ENCODE results near the gene AKAP12. TPM values are rescaled to one million over a fixed set of nuclear protein-coding genes. Genes with fewer than 3 reads are reported as not detected.
"Not testable (repeated sequence)": the region's sequence is repeated elsewhere in the genome, so short reads cannot be mapped to it uniquely, and the experiment has no call there.

The AKAP12 gene
- total RNA-seq, 2 experiments from 2014 or later: 3.6 to 3.8 TPM

DNA sequence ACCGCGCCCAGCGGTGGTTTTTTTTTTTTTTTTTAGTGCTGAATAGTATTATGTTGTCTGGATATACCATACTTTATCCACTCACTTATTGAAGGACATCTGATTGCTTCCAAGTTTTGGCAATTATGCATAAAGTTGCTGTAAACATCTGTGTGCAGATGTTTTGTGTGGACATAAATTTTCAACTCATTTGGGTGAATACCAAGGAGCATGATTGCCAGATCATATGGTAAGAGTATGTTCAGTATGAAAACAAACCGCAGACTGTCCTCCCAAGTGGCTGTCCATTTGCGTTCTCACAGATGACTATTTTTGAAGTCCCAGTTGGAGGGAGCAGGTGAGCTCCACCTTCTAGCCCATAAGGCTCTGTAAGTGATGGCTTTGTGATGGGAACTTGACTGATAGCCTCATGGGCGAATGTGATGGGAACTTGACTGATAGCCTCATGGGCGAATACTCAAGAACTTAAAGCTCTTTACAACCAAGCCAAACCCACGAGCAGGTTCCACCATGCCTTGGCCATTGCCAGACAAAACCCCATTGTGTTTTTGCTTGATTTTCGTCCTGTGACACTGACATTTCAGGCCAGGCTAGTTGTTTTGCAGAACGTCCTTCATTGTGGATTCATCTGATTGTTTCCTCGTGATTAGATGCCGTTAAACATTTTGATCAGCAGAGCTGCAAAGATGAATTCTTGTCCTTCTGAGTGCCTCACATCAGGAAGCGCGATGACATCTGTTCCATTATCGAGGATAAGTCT is 100.6 kb downstream of the AKAP12 start:
- no peak for DNase-seq
- no peak overlapping the region for H3K4me3 Mint-ChIP-seq
- no peaks in the 10 kb centered on the region for H3K36me3 Mint-ChIP-seq
- ChIA-PET POLR2A (no interaction called here), CTCF (no interaction called here)
- no peaks in the 10 kb centered on the region for H3K9me3 Mint-ChIP-seq
- no peaks in the 10 kb centered on the region for H3K27me3 Mint-ChIP-seq
- H3K4me1 Mint-ChIP-seq (ENCODE audit: low read depth): no peaks in the 10 kb centered on the region
- intact Hi-C loops (cut with micrococcal nuclease): no loop called here
- H3K27ac Mint-ChIP-seq: no peak overlapping the region

DNA sequence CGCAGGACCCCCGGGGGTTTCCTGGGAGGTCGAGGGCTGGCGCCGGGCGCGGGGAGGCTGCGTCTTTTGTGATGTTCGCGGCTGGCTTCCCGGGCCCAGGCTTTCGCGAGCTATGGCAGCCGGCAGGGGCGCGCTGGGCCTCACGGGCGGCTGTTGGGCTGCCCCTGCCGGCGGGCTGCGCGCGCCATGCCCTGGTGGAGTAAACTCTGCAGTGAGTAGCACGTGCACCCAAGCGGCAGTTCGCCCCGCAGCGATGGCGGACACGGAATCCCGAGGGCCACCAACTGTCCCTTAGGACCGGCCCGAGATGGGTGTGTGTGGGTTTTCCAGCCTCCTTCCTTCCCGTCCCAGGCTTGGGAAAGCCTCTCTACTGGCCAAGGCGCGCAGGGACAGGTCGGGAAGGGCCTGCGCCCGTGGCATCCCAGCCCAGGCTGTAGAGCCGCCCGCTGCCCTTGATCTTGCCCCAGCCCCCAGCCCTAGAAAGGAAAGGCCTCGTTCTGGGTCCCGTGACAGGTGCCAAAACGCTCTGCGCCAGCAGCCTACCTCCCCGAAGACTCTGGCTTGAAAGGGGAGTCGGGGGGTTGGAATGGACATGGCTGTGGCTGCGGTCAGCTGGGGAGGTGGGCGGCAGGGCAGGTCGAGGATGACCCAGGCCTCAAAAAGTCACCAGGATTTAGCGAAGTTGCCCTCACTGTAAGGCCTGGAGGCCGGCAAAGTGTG is 101.9 kb downstream of the AKAP12 start:
- ChIA-PET POLR2A (no interaction called here), CTCF (interaction anchor here (1.2 kb wide), 1 partner anchor 17 kb away, joined by 3 read pairs; no protein-coding TSS in a partner anchor)
- no peak overlapping the region for H3K4me3 Mint-ChIP-seq
- H3K36me3 Mint-ChIP-seq: no peaks in the 10 kb centered on the region
- H3K9me3 Mint-ChIP-seq: no peaks in the 10 kb centered on the region
- H3K4me1 Mint-ChIP-seq (ENCODE audit: low read depth): no peaks in the 10 kb centered on the region
- no peak overlapping the region for H3K27ac Mint-ChIP-seq
- no peaks in the 10 kb centered on the region for H3K27me3 Mint-ChIP-seq
- DNase-seq: no peak
- intact Hi-C loops (cut with micrococcal nuclease): no loop called here

DNA sequence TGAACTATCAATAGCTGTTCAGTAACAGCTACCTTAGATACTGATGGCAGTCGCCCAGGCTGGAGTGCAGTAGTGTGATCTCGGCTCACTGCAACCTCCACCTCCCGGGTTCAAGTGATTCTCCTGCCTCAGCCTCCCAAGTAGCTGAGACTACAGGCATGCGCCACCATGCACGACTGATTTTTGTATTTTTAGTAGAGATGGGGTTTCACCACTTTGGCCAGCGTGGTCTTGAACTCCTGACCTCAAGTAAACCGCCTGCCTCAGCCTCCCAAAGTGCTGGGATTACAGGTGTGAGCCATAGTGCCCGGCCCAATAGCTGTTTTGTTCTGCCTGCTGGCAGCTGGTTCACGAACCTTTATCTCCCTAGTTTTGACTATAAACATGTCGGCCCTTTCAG is 103.0 kb downstream of the AKAP12 start:
- H3K4me1 Mint-ChIP-seq (ENCODE audit: low read depth); H3K27me3 Mint-ChIP-seq; H3K27ac Mint-ChIP-seq; intact Hi-C loops (cut with micrococcal nuclease); POLR2A ChIA-PET; H3K9me3 Mint-ChIP-seq; H3K36me3 Mint-ChIP-seq; DNase-seq; H3K4me3 Mint-ChIP-seq: not testable (repeated sequence)
- CTCF ChIA-PET: interaction anchor here (0.8 to 1.2 kb wide), 2 partner anchors 17 to 19 kb away, joined by 3 read pairs; no protein-coding TSS in a partner anchor

DNA sequence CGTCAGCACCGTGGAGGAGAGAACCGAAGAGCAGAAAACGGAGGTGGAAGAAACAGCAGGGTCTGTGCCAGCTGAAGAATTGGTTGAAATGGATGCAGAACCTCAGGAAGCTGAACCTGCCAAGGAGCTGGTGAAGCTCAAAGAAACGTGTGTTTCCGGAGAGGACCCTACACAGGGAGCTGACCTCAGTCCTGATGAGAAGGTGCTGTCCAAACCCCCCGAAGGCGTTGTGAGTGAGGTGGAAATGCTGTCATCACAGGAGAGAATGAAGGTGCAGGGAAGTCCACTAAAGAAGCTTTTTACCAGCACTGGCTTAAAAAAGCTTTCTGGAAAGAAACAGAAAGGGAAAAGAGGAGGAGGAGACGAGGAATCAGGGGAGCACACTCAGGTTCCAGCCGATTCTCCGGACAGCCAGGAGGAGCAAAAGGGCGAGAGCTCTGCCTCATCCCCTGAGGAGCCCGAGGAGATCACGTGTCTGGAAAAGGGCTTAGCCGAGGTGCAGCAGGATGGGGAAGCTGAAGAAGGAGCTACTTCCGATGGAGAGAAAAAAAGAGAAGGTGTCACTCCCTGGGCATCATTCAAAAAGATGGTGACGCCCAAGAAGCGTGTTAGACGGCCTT is 110.0 kb downstream of the AKAP12 start:
- intact Hi-C loops (cut with micrococcal nuclease): no loop called here

DNA sequence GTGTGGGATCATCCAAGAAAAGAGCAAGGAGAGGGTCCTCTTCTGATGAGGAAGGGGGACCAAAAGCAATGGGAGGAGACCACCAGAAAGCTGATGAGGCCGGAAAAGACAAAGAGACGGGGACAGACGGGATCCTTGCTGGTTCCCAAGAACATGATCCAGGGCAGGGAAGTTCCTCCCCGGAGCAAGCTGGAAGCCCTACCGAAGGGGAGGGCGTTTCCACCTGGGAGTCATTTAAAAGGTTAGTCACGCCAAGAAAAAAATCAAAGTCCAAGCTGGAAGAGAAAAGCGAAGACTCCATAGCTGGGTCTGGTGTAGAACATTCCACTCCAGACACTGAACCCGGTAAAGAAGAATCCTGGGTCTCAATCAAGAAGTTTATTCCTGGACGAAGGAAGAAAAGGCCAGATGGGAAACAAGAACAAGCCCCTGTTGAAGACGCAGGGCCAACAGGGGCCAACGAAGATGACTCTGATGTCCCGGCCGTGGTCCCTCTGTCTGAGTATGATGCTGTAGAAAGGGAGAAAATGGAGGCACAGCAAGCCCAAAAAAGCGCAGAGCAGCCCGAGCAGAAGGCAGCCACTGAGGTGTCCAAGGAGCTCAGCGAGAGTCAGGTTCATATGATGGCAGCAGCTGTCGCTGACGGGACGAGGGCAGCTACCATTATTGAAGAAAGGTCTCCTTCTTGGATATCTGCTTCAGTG is 110.8 kb downstream of the AKAP12 start:
- no peak overlapping the region for H3K27ac Mint-ChIP-seq
- no peak overlapping the region for H3K4me3 Mint-ChIP-seq
- H3K4me1 Mint-ChIP-seq (ENCODE audit: low read depth): no peaks in the 10 kb centered on the region
- intact Hi-C loops (cut with micrococcal nuclease): no loop called here
- H3K27me3 Mint-ChIP-seq: no peaks in the 10 kb centered on the region
- no peaks in the 10 kb centered on the region for H3K9me3 Mint-ChIP-seq
- CTCF ChIA-PET: interaction anchor here (1.1 to 1.7 kb wide), 3 partner anchors 16 to 336 kb away, joined by 3 to 5 read pairs (median 3); no protein-coding TSS in a partner anchor
- H3K36me3 Mint-ChIP-seq: no peaks in the 10 kb centered on the region
- POLR2A ChIA-PET: no interaction called here
- no peak for DNase-seq

More for the DNA sequence above, 110.0 kb downstream of the AKAP12 start:
- no peak for DNase-seq
- Mint-ChIP-seq H3K4me1 (ENCODE audit: low read depth) (no peaks in the 10 kb centered on the region), H3K4me3 (no peak overlapping the region), H3K36me3 (no peaks in the 10 kb centered on the region), H3K9me3 (no peaks in the 10 kb centered on the region), H3K27me3 (no peaks in the 10 kb centered on the region), H3K27ac (no peak overlapping the region)
- ChIA-PET CTCF (interaction anchor here (1.1 to 1.7 kb wide), 2 partner anchors 17 to 336 kb away, joined by 3 to 5 read pairs; no protein-coding TSS in a partner anchor), POLR2A (no interaction called here)

DNA sequence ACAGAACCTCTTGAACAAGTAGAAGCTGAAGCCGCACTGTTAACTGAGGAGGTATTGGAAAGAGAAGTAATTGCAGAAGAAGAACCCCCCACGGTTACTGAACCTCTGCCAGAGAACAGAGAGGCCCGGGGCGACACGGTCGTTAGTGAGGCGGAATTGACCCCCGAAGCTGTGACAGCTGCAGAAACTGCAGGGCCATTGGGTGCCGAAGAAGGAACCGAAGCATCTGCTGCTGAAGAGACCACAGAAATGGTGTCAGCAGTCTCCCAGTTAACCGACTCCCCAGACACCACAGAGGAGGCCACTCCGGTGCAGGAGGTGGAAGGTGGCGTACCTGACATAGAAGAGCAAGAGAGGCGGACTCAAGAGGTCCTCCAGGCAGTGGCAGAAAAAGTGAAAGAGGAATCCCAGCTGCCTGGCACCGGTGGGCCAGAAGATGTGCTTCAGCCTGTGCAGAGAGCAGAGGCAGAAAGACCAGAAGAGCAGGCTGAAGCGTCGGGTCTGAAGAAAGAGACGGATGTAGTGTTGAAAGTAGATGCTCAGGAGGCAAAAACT is 111.5 kb downstream of the AKAP12 start:
- no peak for DNase-seq

DNA sequence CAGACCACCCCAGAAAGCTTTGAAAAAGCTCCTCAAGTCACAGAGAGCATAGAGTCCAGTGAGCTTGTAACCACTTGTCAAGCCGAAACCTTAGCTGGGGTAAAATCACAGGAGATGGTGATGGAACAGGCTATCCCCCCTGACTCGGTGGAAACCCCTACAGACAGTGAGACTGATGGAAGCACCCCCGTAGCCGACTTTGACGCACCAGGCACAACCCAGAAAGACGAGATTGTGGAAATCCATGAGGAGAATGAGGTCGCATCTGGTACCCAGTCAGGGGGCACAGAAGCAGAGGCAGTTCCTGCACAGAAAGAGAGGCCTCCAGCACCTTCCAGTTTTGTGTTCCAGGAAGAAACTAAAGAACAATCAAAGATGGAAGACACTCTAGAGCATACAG is 112.0 kb downstream of the AKAP12 start:
- DNase-seq: no peak
- intact Hi-C loops (cut with micrococcal nuclease): no loop called here
- no peaks in the 10 kb centered on the region for H3K4me1 Mint-ChIP-seq (ENCODE audit: low read depth)
- no peak overlapping the region for H3K4me3 Mint-ChIP-seq
- H3K27me3 Mint-ChIP-seq: no peaks in the 10 kb centered on the region
- CTCF ChIA-PET: interaction anchor here (1.2 kb wide), 1 partner anchor 27 kb away, joined by 3 read pairs; no protein-coding TSS in a partner anchor
- POLR2A ChIA-PET: no interaction called here
- no peaks in the 10 kb centered on the region for H3K9me3 Mint-ChIP-seq
- H3K27ac Mint-ChIP-seq: no peak overlapping the region
- H3K36me3 Mint-ChIP-seq: no peaks in the 10 kb centered on the region

More for the DNA sequence above, 111.5 kb downstream of the AKAP12 start:
- H3K27me3 Mint-ChIP-seq: no peaks in the 10 kb centered on the region
- intact Hi-C loops (cut with micrococcal nuclease): no loop called here
- POLR2A ChIA-PET: no interaction called here
- no peaks in the 10 kb centered on the region for H3K9me3 Mint-ChIP-seq
- H3K27ac Mint-ChIP-seq: no peak overlapping the region
- H3K4me1 Mint-ChIP-seq (ENCODE audit: low read depth): no peaks in the 10 kb centered on the region
- no peaks in the 10 kb centered on the region for H3K36me3 Mint-ChIP-seq
- no peak overlapping the region for H3K4me3 Mint-ChIP-seq
- CTCF ChIA-PET: interaction anchor here (1.1 to 1.7 kb wide), 3 partner anchors 16 to 337 kb away, joined by 3 to 5 read pairs (median 3); no protein-coding TSS in a partner anchor

DNA sequence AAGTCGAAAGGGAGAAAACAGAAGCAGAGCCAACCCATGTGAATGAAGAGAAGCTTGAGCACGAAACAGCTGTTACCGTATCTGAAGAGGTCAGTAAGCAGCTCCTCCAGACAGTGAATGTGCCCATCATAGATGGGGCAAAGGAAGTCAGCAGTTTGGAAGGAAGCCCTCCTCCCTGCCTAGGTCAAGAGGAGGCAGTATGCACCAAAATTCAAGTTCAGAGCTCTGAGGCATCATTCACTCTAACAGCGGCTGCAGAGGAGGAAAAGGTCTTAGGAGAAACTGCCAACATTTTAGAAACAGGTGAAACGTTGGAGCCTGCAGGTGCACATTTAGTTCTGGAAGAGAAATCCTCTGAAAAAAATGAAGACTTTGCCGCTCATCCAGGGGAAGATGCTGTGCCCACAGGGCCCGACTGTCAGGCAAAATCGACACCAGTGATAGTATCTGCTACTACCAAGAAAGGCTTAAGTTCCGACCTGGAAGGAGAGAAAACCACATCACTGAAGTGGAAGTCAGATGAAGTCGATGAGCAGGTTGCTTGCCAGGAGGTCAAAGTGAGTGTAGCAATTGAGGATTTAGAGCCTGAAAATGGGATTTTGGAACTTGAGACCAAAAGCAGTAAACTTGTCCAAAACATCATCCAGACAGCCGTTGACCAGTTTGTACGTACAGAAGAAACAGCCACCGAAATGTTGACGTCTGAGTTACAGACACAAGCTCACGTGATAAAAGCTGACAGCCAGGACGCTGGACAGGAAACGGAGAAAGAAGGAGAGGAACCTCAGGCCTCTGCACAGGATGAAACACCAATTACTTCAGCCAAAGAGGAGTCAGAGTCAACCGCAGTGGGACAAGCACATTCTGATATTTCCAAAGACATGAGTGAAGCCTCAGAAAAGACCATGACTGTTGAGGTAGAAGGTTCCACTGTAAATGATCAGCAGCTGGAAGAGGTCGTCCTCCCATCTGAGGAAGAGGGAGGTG is 112.9 kb downstream of the AKAP12 start:
- intact Hi-C loops (cut with micrococcal nuclease): no loop called here
- Mint-ChIP-seq H3K9me3 (no peaks in the 10 kb centered on the region), H3K4me3 (no peak overlapping the region), H3K27ac (no peak overlapping the region), H3K36me3 (no peaks in the 10 kb centered on the region), H3K4me1 (ENCODE audit: low read depth) (peaks cover 3% of the 10 kb centered on the region), H3K27me3 (no peaks in the 10 kb centered on the region)
- ChIA-PET POLR2A (no interaction called here), CTCF (interaction anchor here (0.6 to 1.4 kb wide), 2 partner anchors 28 to 378 kb away, joined by 3 to 4 read pairs; no protein-coding TSS in a partner anchor)
- DNase-seq: no peak

DNA sequence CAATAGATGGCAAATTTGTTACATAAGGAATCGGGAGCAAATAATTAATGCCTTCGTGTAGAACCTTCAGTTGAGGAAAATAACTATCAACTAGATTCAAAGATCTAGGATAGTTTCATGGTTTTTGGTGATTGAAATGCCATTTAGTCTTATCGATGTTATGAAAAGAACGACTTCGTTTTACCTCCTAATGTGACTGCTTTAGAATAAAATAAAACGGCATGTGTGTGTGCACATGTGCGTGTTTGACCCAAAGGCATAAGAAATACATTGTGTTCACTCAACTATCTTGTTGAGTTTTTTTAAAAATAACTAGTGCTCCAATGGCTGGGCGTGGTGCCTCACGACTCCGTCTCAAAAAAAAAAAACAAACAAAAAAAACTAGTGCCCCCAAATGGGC is 114.0 kb downstream of the AKAP12 start:
- Mint-ChIP-seq H3K27me3 (no peaks in the 10 kb centered on the region), H3K36me3 (peaks cover 2% of the 10 kb centered on the region), H3K9me3 (no peaks in the 10 kb centered on the region), H3K4me3 (no peak overlapping the region), H3K4me1 (ENCODE audit: low read depth) (peaks cover 10% of the 10 kb centered on the region), H3K27ac (no peak overlapping the region)
- intact Hi-C loops (cut with micrococcal nuclease): no loop called here
- POLR2A ChIA-PET: no interaction called here
- CTCF ChIA-PET: interaction anchor here (0.6 to 1.4 kb wide), 2 partner anchors 30 to 377 kb away, joined by 3 to 4 read pairs; no protein-coding TSS in a partner anchor
- DNase-seq: no peak

DNA sequence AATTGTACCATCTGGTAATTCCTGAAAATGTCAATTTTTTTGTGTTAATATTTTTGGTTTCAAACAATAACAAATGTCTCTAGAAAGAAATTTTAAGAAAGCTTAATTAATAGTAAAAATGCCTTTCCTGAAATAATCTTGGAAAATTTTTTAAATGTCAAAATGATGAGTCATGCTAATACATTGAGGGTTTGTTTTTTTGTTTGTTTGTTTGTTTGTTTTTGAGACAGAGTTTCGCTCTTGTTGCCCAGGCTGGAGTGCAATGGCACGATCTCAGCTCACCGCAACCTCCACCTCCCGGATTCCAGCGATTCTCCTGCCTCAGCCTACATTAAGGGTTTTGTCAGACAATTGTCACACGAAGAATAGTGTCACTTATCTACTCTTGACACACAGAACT is 117.2 kb downstream of the AKAP12 start:
- intact Hi-C loops (cut with micrococcal nuclease); POLR2A ChIA-PET; DNase-seq; H3K27ac Mint-ChIP-seq; H3K9me3 Mint-ChIP-seq; H3K27me3 Mint-ChIP-seq; H3K4me3 Mint-ChIP-seq: not testable (repeated sequence)
- Mint-ChIP-seq H3K36me3 (peaks cover 10% of the 10 kb centered on the region), H3K4me1 (ENCODE audit: low read depth) (peaks cover 10% of the 10 kb centered on the region)
- CTCF ChIA-PET: interaction anchor here (1.0 to 1.3 kb wide), 2 partner anchors 22 to 33 kb away, joined by 5 read pairs; no protein-coding TSS in a partner anchor

Measured in activated CD4-positive, alpha-beta memory T cell treated with anti-CD3 and anti-CD28 coated beads for 36 hours (primary cell).